Activated naive CD4-positive, alpha-beta T cell treated with anti-CD3 and anti-CD28 coated beads, Interleukin-2, amount 50 U/mL, for 16 hours (primary cell): ENCODE data around the gene P2RY6.

Source experiments
- DNase-seq: peaks from one replicate; pipeline ENCODE4 v3.0.0-alpha.2; 2020

Gene P2RY6

DNA sequence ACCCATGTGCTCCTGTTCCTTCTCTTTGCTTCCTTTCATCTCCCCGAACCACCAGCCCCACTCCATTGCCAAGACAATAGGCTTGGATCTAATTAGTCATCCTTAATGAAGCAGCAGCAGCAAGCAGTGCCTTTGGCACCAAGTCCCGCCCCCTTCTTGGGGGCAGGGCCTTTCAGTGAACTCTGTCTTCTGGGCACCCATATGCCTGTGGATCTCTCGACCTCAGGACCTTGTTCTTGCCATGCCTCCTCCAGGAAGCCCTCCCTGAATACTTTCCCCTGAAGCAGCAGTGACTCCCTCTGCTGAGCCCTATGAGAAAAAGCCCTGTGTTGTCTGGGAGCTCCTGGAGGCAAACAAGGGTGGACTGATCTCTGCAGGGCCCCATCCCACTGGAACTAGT, 68.0 kb downstream of the P2RY6 start:
- no peak for DNase-seq

DNA sequence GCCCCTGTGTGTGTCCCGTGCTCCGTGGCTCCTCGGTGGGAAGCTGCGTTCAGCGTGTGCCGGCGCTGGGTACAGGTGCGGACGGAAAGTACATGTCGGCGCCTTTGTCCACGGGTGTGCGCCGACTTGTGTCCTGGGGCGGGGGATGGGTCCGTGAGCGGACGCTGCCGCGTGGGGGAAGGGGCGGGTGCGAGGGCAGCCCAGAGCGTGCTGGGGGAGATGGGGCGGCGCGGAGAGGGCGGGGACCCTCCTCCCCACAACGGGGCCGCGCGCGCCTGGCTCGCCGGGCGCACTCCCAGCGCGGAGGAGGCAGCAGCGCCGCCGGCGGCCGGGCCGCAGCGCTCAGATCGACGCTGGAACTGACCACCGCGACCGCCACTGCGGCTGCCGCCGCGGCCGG, 70.5 kb downstream of the P2RY6 start:
- DNase-seq = no peak

DNA sequence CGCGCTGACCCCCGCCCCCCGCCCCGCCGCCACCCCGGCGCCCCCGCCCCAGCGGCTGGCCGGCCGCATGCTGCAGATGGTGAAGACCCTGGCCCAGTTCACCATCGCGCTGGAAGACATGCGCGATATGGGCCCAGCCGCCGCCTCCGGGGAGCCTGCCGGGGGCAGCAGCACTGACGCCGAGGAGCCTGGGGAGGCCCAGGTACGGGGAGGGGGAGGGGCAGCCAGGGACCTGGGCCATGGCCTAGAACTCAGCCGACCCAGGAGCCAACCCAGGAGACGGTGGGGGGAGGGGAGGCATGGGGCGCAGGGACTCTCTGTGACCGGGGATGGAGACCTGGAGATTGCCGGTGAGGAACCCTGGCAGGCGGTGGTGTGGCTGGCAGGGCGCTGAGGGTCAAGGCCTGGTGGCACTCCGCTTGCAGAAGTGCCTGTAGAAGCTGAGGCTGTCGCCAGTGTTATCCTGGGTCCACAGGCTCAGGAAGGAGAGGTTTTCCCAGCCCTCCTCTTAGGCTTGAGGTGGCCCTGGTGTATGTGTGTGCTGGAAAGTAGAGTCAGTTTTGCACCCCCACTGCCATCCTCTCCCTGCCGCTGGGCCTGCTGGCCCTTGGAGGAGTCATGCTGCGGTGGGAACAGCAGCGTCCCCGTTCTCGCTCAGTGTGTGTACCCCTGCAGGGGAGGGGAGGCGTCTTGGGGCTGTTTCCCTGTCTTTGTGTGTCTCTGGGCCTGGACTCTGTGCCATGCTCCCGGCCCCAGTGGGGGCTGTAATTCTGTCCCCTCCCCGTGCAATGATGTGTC, 71.1 kb downstream of the P2RY6 start:
- no peak for DNase-seq

DNA sequence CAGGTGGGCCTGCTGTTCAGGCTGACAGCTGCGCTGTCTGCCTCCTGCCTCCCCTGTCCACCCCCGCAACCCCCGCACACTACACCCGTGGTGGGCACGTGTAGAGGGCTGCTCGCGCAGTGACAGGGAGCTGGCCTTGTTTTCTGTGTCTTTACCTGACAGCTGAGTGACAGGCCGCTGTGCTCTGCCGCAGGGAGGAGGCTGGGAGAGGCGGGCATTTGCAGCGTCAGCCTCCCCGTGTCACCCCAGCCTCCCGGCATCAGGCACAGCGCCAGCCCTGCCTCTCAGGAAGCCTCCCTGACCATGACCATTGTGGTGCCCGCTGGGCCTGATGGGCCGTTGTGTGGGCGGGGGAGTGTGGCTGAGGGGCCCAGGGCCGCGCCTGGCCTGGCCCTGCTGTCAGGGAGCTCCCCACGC, 72.1 kb downstream of the P2RY6 start:
- no peak for DNase-seq

DNA sequence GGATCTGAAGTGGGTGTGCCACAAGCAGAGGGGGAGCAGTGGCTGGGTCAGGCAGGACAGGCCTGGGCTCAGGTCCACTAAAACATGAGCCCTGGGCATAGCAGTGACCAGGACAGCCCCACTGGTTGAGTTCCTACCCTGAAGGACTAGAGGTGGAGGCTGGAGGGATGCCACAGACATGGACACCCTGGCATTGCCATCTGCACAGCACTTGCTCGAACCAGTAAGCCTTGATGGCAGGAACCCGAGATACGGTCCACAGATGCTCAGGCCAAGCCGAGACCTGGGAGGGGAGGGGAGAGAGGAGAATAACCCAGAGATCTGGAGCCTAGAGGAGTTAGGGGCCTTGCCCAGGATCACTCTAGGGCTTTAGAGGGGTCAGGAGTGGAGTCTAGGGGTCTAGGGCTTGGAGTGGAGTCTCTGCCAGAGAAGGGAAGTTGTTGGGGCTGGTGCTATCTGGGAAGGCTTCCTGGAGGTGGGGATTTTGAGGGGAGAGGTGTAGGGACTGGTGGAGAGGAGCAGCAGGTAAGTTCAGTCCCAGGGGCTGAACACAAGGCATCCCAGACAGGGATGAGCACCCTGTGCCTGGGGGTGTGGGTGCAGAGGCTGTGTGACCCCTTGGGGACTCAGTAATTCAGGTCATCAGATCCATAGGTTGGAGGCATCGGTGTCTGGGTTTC, 73.5 kb downstream of the P2RY6 start:
- DNase-seq = no peak

DNA sequence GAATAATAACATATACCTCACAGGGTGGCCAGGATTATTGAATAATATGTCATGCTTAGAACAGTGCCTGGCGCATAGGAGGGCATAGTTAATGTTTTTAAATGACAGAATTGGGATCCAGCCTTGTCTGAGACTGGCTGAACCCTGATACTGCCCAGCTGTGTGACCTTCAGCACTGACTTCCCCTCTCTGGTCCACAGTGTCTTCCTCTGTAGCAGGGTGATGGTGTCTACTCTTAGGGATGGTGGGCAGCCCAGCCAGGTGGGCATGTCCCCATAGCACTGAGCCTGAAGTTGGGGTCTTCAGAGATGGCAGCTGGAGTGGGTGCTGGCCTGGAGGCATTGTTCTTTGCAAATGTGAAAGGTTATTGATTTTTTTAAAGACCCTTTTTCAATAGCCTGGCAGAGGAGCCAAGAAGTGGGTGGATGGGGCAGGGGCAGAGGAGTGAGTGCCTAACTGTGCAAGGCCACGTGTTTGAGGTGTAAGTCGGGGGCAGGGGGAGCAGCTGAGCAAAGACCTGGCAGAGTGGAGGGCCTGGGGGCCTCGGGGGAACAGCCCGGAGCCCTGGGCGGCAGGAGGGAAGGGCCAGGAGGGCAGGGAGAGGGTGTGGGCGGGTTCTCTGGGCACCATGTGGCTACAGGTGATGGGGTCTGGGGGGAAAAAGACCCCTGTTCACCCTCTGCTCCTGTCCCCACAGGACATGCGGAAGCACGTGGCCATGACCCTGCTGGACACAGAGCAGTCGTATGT, 74.2 kb downstream of the P2RY6 start:
- no peak for DNase-seq

DNA sequence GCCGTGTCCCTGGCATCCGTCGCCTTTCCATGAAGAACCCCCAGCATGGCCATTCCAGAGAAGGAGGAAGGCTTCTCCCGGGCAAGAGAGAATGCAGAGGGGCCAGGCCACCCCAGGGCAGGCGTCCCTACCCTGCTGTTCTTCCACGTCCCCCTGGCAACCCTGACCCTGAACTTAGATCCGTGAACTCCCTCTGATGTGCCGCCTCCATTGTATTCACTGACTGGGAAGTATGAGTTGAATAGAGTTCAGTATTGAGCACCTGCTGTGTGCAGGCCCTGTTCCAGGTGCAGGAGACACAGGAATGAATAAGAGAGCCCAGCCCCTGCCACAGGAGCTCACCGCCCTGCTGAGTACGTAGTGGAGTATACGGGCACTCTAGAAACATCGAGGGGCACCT, 74.9 kb downstream of the P2RY6 start:
- DNase-seq = no peak
